ENCODE results near the gene PDIA6. TPM values are rescaled to one million over a fixed set of nuclear protein-coding genes. Genes with fewer than 3 reads are reported as not detected.

The PDIA6 gene
- total RNA-seq, 1 donor from 2014 or later, result 167 TPM

DNA sequence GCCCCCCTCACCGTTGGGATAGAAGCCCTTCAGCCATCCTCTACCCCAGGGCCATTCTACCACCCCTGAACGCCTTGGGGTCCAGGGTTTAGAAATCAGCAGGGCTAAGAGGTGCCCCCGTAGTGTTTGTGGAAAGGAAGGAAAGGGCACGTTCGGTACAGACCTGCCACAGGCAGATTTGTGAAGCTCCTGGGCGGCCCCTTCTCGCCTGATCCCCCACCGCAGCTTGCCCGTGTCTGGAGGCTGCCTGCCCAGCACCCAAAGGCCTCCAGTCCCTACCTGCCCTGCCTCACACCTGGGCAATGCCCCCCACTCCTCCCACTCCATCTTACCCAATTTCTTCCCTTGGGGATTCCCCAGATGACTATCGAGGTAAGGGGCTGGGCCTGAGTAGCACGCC is 69.9 kb downstream of the PDIA6 start:
- H3K4me1 ChIP-seq, result no peaks in the 10 kb centered on the region
- ATAC-seq (no peak), DNase-seq (no peak)
- no peaks in the 10 kb centered on the region for H3K9me3 ChIP-seq
- TF ChIP-seq, protein P1, sequence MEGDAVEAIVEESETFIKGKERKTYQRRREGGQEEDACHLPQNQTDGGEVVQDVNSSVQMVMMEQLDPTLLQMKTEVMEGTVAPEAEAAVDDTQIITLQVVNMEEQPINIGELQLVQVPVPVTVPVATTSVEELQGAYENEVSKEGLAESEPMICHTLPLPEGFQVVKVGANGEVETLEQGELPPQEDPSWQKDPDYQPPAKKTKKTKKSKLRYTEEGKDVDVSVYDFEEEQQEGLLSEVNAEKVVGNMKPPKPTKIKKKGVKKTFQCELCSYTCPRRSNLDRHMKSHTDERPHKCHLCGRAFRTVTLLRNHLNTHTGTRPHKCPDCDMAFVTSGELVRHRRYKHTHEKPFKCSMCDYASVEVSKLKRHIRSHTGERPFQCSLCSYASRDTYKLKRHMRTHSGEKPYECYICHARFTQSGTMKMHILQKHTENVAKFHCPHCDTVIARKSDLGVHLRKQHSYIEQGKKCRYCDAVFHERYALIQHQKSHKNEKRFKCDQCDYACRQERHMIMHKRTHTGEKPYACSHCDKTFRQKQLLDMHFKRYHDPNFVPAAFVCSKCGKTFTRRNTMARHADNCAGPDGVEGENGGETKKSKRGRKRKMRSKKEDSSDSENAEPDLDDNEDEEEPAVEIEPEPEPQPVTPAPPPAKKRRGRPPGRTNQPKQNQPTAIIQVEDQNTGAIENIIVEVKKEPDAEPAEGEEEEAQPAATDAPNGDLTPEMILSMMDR (IDR thresholded peaks at IDR 0.05), result no peak
- H3K27ac ChIP-seq, result no peak overlapping the region
- no peaks in the 10 kb centered on the region for H3K27me3 ChIP-seq (ENCODE audit: low read depth)
- H3K4me3 ChIP-seq, result no peak overlapping the region
- intact Hi-C loops (cut with DNase I), result no loop called here
- H3K36me3 ChIP-seq, result no peaks in the 10 kb centered on the region

DNA sequence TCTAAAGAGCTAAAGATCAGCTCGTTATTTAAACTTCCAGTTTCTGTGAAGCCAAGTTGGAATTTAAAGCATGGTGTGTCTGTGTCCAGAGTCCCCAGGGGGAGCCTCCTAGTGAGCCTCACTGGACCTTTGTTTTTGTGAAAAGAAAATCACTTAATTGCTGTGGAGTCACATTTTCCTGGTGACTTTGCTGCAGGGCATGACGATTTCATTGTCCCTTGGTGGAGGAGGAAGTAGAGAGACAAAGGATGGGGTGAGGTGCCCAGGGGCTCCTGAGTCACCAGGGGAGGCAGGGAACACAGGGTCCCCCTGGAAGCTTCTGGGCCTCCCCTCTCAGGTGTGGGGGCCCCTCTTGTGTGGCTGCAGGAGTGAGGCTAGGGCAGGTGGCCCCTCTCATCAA is 71.4 kb downstream of the PDIA6 start:
- H3K4me1 ChIP-seq, result no peaks in the 10 kb centered on the region
- intact Hi-C loops (cut with DNase I), result no loop called here
- no peak overlapping the region for H3K4me3 ChIP-seq
- no peak overlapping the region for H3K27ac ChIP-seq
- ATAC-seq (peak in 1 of 2 donors; percentile 13), DNase-seq (no peak)
- no peaks in the 10 kb centered on the region for H3K9me3 ChIP-seq
- H3K27me3 ChIP-seq (ENCODE audit: low read depth), result no peaks in the 10 kb centered on the region
- no peaks in the 10 kb centered on the region for H3K36me3 ChIP-seq
- TF ChIP-seq, protein P1 (IDR thresholded peaks at IDR 0.05), result no peak

GRCh38 chr2:10740226-10740625 is 72.4 kb downstream of the PDIA6 start:
- DNase-seq (no peak), ATAC-seq (peak; percentile 77)
- no peaks in the 10 kb centered on the region for H3K9me3 ChIP-seq
- no peaks in the 10 kb centered on the region for H3K4me1 ChIP-seq
- no peak overlapping the region for H3K27ac ChIP-seq
- intact Hi-C loops (cut with DNase I), result no loop called here
- no peaks in the 10 kb centered on the region for H3K36me3 ChIP-seq
- no peak overlapping the region for H3K4me3 ChIP-seq
- TF ChIP-seq, protein P1 (IDR thresholded peaks at IDR 0.05), result no peak
- no peaks in the 10 kb centered on the region for H3K27me3 ChIP-seq (ENCODE audit: low read depth)

GRCh38 chr2:10738192-10738591 is 74.4 kb downstream of the PDIA6 start:
- intact Hi-C loops (cut with DNase I), result no loop called here
- peak in 1 of 2 donors; percentile 36 for ATAC-seq
- no peaks in the 10 kb centered on the region for H3K4me1 ChIP-seq
- H3K27me3 ChIP-seq (ENCODE audit: low read depth), result no peaks in the 10 kb centered on the region
- no peaks in the 10 kb centered on the region for H3K36me3 ChIP-seq
- no peaks in the 10 kb centered on the region for H3K9me3 ChIP-seq
- no peak overlapping the region for H3K27ac ChIP-seq
- DNase-seq, result no peak
- TF ChIP-seq, protein P1 (IDR thresholded peaks at IDR 0.05), result no peak
- no peak overlapping the region for H3K4me3 ChIP-seq

- DNase-seq, result no peak
- no peak for ATAC-seq
- intact Hi-C loops (cut with DNase I), result no loop called here
Measured at GRCh38 chr2:10733980-10734379, 78.6 kb downstream of the PDIA6 start.

More at GRCh38 chr2:10733980-10734379, 78.6 kb downstream of the PDIA6 start:
- no peaks in the 10 kb centered on the region for H3K36me3 ChIP-seq
- no peaks in the 10 kb centered on the region for H3K4me1 ChIP-seq
- no peaks in the 10 kb centered on the region for H3K27me3 ChIP-seq (ENCODE audit: low read depth)
- no peak overlapping the region for H3K4me3 ChIP-seq
- no peak overlapping the region for H3K27ac ChIP-seq
- TF ChIP-seq, protein P1 (IDR thresholded peaks at IDR 0.05), result no peak
- no peaks in the 10 kb centered on the region for H3K9me3 ChIP-seq

Measured in lower lobe of right lung (tissue), 2 donors.